Suprapubic skin (tissue), 4 donors: Measurements from ENCODE around the gene MLXIP.

Source experiments
- POLR2A ChIP-seq, 2 donors: fragments of 450-650 bp; IDR thresholded peaks; one replicate each; pipeline ENCODE4 v1.6.1; 2017; ENCODE audit warnings: antibody characterized with exemption in 2 of 2, mild to moderate bottlenecking in 2 of 2, moderate library complexity in 2 of 2
- POLR2AphosphoS5 ChIP-seq, 3 donors: sonication (generic); formaldehyde crosslinking; IDR thresholded peaks; one replicate each; pipeline ENCODE4 v1.6.1; 2017; ENCODE audit warnings: antibody characterized with exemption in 3 of 3
- TF ChIP-seq, protein P1 (sequence below), 2 donors: fragments of 200-600 bp in 1 of 2; fragments of 450-650 bp in 1 of 2; sonication (generic) in 1 of 2; IDR thresholded peaks; one replicate each; pipeline ENCODE4 v1.5.1; 2016 to 2019; ENCODE audit warnings: antibody characterized with exemption in 2 of 2, mild to moderate bottlenecking in 1 of 2, moderate library complexity in 1 of 2

DNA sequence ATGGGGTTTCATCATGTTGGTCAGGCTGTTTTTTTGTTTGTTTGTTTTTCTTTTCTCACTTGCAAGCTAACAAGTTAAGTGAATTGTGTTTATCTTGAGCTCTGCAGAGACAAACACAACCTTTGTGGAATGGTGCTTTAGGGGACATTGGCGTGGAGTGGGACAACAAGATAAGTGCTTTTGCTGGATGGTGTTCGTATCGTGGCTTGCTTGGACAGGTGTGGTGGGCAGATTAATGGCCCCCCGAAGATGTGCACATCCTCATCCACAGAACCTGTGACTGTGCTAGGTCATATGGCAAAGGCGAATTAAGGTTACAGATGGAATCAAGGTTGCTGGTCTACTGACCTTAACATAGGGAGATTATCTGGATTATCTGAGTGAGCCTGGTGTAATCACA, 7.0 kb downstream of the MLXIP start:
- TF ChIP-seq, protein P1, sequence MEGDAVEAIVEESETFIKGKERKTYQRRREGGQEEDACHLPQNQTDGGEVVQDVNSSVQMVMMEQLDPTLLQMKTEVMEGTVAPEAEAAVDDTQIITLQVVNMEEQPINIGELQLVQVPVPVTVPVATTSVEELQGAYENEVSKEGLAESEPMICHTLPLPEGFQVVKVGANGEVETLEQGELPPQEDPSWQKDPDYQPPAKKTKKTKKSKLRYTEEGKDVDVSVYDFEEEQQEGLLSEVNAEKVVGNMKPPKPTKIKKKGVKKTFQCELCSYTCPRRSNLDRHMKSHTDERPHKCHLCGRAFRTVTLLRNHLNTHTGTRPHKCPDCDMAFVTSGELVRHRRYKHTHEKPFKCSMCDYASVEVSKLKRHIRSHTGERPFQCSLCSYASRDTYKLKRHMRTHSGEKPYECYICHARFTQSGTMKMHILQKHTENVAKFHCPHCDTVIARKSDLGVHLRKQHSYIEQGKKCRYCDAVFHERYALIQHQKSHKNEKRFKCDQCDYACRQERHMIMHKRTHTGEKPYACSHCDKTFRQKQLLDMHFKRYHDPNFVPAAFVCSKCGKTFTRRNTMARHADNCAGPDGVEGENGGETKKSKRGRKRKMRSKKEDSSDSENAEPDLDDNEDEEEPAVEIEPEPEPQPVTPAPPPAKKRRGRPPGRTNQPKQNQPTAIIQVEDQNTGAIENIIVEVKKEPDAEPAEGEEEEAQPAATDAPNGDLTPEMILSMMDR (IDR thresholded peaks at IDR 0.05), result no peak
- no peak for TF ChIP-seq POLR2AphosphoS5 (IDR thresholded peaks at IDR 0.05)
- no peak for TF ChIP-seq POLR2A (IDR thresholded peaks at IDR 0.05)
